GM21717 (cell line): ENCODE data around the gene GLRA1.

ENCODE experiments used
- ATAC-seq: cut with Tn5 transposase; IDR thresholded peaks from one replicate; pipeline ENCODE4 v1.9.1; 2021; ENCODE audit warnings: mild to moderate bottlenecking, moderate library complexity; ENCODE audit not compliant: unreplicated experiment

The GLRA1 gene

GRCh38 chr5:151924564-151925301 lies at the start of gene GLRA1:
Gene GLRA1, minus strand, starts transcription at chr5:151924851. Its CDS starts 302 bp downstream, at chr5:151924549.
- no peak for ATAC-seq

DNA sequence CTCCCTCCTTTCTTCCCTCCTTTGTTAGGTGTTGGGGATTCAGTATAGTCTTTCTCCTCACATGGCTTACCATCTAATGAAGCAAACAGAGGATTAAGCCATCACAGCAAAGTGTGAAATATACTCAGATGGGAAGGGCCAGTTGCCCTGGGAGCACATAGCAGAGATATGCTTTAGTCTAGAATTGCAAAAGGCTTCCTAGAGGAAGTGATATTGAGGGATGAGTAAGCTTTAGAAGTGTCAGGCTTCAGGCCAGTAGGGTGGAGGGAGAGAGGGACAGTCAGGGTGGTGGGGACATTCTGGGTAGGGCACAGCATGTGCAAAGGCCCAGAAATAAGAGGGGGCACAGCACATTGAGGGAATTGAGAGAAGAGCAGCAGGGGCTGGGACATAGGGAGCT lies 46.2 kb upstream of the GLRA1 start:
- no peak for ATAC-seq

DNA sequence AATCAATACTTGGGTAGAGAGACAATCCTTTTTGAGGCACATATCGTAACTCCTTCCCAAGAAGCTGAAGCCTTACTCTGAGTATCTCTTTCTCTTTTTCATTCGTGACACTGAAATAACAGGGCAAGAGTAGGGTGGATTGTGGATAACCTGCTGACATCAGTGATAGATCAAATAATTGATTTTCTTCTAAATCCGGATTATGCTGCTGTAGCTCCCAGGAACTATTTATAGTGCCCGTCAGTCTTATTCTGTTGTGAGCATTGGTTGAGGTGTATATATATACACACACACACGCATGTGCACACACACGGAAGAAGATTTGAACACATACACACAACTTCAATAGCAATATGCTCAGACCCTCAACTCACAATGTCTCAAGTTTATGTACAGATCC lies 43.2 kb upstream of the GLRA1 start:
- ATAC-seq: no peak

- no peak for ATAC-seq
Observed at GRCh38 chr5:151966046-151966445, 41.4 kb upstream of the GLRA1 start.

DNA sequence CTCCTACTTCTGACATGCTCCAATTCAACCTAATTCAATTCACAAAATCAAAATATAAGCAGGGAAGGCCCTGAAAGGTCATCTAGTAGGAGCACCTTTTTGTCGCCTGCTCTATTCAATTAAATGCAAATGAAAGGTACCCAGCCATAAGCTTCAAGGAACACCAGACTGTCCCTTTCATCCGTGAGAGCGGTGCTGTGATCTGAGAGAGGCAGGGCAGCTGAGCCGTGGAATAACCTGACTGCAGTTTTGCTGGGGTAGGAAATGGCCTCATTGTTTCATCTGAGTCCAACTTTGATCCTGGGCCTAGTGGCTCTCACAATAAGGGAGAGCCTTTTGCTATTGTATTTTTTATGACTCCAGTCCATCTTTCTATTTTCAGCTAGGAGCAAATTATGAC lies 39.8 kb upstream of the GLRA1 start:
- no peak for ATAC-seq

DNA sequence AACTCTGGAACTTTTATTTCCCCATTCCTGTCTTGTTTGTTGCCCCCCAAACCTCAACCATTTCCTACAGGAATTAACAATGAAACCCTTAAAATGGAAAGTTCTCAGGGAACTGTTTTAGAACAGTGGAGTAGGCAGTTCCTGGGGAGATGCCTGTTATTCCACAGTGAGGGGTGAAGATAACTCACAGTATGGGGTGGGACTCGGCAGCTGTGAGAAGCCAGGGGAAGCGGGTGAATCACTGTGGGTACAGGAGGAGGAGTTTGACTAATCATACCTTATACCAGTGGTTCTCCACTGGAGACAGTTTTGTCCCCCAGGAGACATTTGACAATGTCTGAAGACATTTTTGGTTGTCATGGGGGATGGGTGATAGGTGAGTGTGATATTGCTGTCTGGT lies 36.9 kb upstream of the GLRA1 start:
- no peak for ATAC-seq

DNA sequence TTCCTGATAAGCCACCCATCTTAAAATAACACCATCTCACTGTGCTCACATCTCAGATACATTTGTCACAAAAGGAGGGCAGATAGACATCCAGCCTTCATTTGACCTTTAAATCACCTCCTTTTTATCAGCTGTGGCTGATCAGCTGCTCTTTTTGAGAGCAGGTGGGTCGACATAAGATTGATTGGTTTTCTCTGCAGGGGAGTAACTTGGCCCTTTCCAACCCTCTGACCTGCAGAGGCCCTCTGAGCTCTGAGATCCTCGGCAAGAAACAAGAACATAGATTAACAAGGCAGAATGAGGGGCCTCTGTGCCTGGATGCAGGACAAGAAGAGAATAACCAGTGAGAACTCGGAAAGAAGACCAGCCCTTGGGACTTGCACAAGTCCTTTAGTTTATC lies 33.5 kb upstream of the GLRA1 start:
- ATAC-seq: no peak

- ATAC-seq: no peak
Observed at GRCh38 chr5:151956725-151957124, 32.1 kb upstream of the GLRA1 start.

GRCh38 chr5:151954255-151954654 lies 29.6 kb upstream of the GLRA1 start:
- ATAC-seq: no peak

DNA sequence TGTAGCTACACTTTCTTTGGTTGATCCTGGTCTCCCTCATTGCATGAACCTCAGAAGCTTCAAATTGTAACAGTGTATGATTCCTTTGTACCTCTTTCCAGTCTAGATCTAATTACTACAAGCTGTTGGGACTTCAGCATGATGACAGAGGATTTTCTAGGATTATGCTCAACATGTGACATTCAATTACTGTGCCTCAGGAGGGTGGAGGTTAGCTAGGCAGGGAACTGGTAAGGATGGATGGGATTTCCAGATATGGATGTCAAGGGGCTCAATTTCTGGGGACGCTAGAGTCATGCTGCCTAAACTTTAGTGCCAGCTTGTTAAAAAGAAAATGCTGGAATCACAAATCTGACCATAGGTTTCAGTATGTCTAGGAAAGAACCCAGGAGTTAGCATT lies 29.2 kb upstream of the GLRA1 start:
- no peak for ATAC-seq

DNA sequence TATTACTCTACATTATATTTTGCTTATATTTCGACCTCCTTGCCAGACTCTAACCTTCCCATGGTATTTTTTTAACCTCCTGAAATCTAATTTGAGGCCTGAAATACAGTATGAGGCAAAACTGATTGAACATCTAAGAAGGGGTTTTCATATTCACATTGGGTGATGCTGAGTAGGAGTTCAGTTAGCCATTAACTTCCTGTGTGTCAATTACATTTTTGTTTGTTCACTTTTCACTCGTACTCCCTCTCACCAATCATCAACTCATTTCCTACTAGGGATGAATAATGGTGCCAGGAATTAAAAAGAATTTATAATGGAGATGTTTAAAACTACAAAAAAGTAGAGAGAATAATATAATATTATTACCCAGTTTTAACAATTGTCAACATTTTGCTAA lies 27.6 kb upstream of the GLRA1 start:
- ATAC-seq: no peak

- ATAC-seq: no peak
Observed at GRCh38 chr5:151950706-151951105, 26.1 kb upstream of the GLRA1 start.

DNA sequence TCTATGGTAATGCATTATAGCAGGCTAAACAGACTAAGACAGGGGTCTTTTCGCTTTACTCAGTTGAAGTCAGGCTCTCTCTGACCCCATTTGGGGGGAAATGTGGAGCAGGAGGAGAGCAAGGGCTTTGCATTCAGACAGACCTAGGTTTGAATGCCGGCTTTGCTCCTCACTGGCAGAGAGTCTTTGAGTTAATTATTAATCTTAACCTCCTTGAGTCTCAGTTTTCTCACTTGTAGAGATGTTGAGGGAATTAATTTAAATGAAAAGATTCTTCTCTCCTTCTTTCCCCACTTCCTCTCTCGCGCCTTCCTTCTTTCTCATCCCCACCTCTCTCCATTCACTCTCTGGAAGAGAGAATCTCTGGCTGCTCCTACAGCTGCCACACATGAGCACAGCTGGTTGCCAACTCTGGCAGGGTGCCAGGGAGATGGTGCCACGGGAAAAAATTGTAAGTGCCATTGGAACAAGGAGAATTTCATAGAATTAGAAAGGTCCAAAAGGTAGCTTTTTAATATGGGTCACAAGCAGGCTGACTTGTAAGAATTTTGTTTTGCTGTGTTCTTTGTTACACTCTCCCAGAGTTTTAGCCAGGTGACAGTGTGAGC lies 25.2 kb upstream of the GLRA1 start:
- ATAC-seq: no peak

DNA sequence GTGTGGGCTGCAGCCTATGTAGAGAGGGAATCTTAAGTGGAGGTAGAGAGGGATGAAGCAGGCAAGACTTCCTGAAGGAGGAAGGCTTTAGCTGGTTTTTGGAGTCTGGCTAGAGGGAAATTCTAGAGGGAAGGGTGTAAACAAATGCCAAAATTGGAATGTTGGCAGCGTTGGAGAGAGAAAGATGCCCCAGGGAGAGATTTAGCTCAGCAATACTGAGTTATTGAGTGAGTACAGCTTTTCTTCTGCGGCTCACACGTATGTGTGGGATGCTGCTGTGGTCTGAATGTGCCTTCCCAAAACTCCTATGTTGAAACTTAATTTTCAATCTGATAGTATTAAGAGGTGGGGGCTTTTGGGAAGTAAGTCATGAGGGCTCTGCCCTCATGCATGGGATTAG lies 24.5 kb upstream of the GLRA1 start:
- ATAC-seq: no peak

DNA sequence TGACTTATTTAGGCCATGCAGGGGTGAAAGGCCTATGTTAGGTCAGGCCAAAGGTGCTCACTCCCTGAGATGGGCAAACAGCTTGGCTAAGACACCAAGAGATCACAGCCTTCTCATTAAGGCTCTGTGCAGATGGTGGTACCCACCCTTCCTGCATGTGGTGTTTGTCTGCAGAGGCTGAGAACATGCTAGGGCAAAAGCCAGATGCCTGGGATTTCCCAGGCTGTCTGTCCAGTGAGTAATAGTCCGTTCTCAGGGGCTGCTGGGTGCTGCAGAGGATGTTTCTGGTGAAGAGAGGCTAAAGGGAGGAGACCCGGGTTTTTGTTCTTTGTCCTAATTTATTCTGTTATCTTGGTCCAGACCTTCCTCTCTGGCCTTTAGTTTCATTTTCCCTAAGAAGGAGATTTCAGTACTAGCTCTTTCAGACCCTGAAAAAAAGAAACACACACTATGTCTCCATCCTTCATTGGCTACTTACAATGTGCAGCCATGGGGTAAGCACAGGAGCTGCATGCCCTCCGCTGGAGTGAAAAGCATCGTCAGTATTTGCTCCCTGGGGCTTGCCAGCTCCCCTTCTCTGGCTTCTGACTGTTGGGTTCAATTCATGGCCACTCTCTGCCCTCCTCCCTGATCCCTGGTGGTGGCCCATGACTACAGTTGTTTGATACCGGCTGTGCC lies 23.4 kb upstream of the GLRA1 start:
- ATAC-seq: no peak

- no peak for ATAC-seq
Observed at GRCh38 chr5:151937851-151938250, 13.2 kb upstream of the GLRA1 start.

- ATAC-seq: no peak
Observed at GRCh38 chr5:151935135-151935695, 10.6 kb upstream of the GLRA1 start.

- no peak for ATAC-seq
Observed at GRCh38 chr5:151931260-151931659, 6.6 kb upstream of the GLRA1 start.

DNA sequence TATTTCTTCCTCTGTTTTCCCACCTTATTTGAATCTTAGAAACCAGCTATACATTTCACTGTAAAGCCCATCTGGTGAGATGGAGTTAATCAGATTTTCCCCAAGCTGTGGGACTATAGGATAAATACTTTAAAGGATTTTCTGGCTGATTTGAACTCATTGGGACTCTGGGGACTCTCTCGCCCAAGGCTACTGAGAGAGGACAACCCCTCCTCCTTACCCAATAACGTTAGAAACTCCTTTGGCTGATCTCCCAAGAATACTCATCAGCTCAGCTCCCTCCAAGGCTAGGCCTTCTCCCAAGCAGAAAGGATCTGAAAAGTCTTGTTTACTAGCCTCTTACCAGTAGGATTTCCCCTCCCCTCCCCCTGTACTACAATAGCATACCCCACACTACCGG lies 1.5 kb upstream of the GLRA1 start:
- no peak for ATAC-seq

- no peak for ATAC-seq
Observed at GRCh38 chr5:151925340-151925739, 689 bp upstream of the GLRA1 start.

- ATAC-seq: no peak
Observed at GRCh38 chr5:151923866-151924476, 680 bp downstream of the GLRA1 start.

- ATAC-seq: no peak
Observed at GRCh38 chr5:151921916-151922315, 2.7 kb downstream of the GLRA1 start.
